ENCODE measurements around the gene SORCS3. TPM values are rescaled to one million over a fixed set of nuclear protein-coding genes. Genes with fewer than 3 reads are reported as not detected.

The SORCS3 gene
- total RNA-seq, 2 donors from 2014 or later, result not detected

DNA sequence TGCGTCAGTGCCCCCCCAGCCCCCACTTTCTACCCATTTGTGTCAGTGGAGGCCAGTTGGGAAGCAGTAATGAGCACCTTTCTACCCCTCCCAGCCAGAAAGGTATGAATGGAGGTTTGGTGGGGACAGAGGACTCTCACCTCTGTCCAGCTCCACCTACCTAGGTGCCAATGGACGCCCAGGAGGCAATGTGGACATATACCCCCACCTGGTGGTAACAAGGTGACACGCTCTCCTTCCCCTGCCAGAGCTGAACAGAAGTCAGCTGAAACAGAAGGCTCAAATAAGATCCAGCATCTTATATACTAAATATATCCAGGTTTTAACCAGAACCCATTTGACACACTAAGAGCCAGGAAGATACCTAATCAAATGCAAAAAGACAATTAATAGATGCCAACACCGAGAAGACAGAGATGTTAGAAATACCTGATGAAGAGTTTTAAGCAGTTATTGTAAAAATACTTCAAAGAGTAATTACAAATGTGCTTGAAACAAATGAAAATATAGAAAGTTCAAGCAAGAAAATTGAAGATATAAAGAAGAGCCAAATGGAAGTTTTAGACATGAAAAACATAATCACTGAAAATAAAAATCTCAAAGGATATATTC, 18.4 kb upstream of the SORCS3 start:
- no peak overlapping the region for H3K27ac ChIP-seq
- H3K4me1 ChIP-seq (ENCODE audit: control insufficient read depth in 1 of 2, low read depth in 2 of 2), result no peaks in the 10 kb centered on the region
- ATAC-seq (ENCODE audit: insufficient number of reproducible peaks, low FRiP score, low read depth) (no peak), DNase-seq (ENCODE audit: low spot score) (no peak)
- no peaks in the 10 kb centered on the region for H3K36me3 ChIP-seq
- TF ChIP-seq, protein P1, sequence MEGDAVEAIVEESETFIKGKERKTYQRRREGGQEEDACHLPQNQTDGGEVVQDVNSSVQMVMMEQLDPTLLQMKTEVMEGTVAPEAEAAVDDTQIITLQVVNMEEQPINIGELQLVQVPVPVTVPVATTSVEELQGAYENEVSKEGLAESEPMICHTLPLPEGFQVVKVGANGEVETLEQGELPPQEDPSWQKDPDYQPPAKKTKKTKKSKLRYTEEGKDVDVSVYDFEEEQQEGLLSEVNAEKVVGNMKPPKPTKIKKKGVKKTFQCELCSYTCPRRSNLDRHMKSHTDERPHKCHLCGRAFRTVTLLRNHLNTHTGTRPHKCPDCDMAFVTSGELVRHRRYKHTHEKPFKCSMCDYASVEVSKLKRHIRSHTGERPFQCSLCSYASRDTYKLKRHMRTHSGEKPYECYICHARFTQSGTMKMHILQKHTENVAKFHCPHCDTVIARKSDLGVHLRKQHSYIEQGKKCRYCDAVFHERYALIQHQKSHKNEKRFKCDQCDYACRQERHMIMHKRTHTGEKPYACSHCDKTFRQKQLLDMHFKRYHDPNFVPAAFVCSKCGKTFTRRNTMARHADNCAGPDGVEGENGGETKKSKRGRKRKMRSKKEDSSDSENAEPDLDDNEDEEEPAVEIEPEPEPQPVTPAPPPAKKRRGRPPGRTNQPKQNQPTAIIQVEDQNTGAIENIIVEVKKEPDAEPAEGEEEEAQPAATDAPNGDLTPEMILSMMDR (IDR thresholded peaks at IDR 0.05), result no peak
- no peaks in the 10 kb centered on the region for H3K27me3 ChIP-seq (replicated peaks; ENCODE audit: insufficient read depth)
- H3K9me3 ChIP-seq, result no peaks in the 10 kb centered on the region
- no peak overlapping the region for H3K4me3 ChIP-seq

DNA sequence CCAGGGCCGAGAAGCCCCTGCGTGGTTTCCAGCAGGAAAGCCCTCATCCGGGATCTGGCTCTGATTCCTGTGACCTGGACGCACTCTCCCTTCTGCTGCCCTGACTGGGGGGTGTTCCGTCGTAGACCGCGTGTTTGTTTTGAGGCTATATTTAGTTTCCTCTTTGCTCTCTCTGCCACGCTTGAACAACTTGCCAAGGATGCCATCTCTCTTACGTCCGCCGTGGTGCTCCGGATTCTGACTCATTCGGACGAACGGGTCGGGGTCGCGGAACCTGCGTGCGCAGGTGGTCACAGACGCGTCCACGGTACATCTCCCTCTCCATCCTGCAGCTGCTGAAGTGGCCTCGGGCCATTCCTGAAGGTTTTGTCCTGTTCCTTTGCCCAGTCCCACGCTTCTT, 10.4 kb upstream of the SORCS3 start:
- no peaks in the 10 kb centered on the region for H3K27me3 ChIP-seq (replicated peaks; ENCODE audit: insufficient read depth)
- ATAC-seq (ENCODE audit: insufficient number of reproducible peaks, low FRiP score, low read depth), result no peak
- DNase-seq (ENCODE audit: low spot score), result no peak
- TF ChIP-seq, protein P1 (IDR thresholded peaks at IDR 0.05), result no peak
- no peaks in the 10 kb centered on the region for H3K36me3 ChIP-seq
- H3K9me3 ChIP-seq, result no peaks in the 10 kb centered on the region
- no peak overlapping the region for H3K4me3 ChIP-seq
- H3K4me1 ChIP-seq (ENCODE audit: control insufficient read depth in 1 of 2, low read depth in 2 of 2), result no peaks in the 10 kb centered on the region
- H3K27ac ChIP-seq, result no peak overlapping the region

DNA sequence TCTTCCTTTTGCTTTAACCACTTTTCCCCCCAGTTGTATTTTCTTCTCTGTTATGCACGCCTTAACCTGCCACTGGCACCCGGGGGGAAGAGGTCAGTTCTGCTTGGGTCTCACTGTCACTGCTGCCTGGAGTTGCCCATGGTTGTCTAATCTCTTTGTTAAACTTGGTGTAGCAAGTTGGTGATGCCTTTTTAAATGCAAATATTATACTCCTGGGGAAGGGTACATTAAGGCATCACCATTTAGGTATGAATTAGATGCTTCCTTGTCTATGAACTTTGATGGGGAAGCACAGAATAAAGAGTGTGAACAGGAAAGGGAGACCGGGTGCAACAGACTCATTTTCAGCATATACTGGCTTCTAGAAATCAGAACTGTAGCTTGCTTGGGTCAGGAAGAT, 9.1 kb upstream of the SORCS3 start:
- Histone ChIP-seq H3K36me3 (no peaks in the 10 kb centered on the region), H3K4me3 (no peak overlapping the region), H3K27ac (no peak overlapping the region), H3K4me1 (ENCODE audit: control insufficient read depth in 1 of 2, low read depth in 2 of 2) (no peaks in the 10 kb centered on the region), H3K9me3 (no peaks in the 10 kb centered on the region), H3K27me3 (replicated peaks; ENCODE audit: insufficient read depth) (no peaks in the 10 kb centered on the region)
- TF ChIP-seq, protein P1 (IDR thresholded peaks at IDR 0.05), result no peak
- ATAC-seq (ENCODE audit: insufficient number of reproducible peaks, low FRiP score, low read depth) (no peak), DNase-seq (ENCODE audit: low spot score) (no peak)

DNA sequence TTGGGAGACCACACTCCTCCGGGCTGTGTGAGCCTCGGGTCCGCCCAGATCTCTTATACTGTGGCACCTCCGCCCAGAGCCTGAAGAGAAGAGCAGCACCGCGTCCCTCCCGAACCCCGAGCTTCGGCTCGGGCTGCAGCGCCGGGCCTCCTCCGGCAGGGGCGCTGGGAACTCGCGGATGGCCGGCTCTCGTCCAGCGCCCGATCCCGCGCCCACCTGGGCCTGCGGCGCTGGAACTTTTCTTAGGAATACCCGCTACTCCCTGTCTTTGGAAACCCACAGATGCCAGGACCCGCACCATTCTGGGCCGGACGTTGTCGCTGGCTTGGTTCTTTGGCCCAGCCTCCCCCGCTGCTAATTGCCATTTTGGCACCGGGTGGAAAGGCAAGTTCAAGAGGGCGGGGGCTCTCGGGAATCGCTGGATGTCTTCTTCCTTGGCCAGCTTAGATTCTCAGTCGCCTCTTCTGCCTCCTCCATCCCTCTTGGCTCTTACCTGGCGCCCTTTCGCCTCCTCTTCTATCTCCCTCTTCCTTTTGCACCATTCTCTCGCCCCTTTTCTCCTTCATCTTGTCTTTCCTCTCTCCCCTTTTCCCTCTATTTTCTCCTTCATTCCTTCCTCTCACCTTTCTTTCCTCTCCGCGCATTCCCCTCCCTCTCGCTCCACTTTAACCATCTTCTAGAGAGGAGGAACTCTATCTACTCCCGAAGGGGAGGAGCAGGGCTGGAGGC, 2.1 kb upstream of the SORCS3 start:
- no peak for ATAC-seq (ENCODE audit: insufficient number of reproducible peaks, low FRiP score, low read depth)
- Histone ChIP-seq H3K9me3 (no peaks in the 10 kb centered on the region), H3K27ac (no peak overlapping the region), H3K4me1 (ENCODE audit: control insufficient read depth in 1 of 2, low read depth in 2 of 2) (peaks cover 0 to 7% of the 10 kb centered on the region in 2 donors), H3K4me3 (no peak overlapping the region), H3K27me3 (replicated peaks; ENCODE audit: insufficient read depth) (no peaks in the 10 kb centered on the region), H3K36me3 (no peaks in the 10 kb centered on the region)
- DNase-seq (ENCODE audit: low spot score), result no peak
- TF ChIP-seq, protein P1 (IDR thresholded peaks at IDR 0.05), result no peak

DNA sequence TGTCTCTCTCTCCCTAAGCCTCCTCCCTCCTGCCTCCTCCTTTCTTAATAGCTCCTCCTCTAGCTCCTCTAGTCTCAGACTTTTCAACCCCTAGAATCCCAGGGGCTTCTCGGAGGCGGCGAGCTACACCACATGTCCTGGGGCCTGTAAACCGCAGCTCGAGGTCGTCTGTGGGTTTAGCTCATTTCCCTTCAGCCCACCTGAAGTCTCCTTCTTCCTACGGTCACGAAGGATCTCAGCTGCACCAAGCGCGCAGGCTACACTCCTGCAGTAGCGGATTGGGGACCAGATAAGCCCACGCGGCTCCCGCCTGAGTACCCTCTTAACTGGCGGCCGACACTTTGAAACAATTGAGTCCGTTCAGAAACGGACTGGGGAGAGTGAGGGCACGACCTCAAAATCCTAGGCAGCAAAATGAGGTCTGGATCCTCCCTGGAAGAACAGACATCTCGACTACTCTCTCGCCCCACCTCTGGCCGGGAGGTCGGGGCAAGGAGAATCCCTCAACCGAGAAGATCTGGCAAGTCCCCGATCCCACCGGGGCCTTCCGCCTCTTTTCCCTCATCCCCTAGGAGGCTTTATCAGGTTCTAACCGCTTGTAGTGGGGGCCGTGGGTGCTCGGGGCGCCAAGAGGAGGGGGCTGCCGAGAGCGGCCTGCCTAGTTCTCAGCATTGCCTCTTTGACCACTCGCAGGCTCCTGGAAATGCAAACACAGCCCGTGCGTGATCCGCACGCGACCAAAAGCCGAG, 1.3 kb upstream of the SORCS3 start:
- Histone ChIP-seq H3K9me3 (no peaks in the 10 kb centered on the region), H3K4me3 (no peak overlapping the region), H3K4me1 (ENCODE audit: control insufficient read depth in 1 of 2, low read depth in 2 of 2) (peaks cover 0 to 7% of the 10 kb centered on the region in 2 donors), H3K27ac (no peak overlapping the region), H3K27me3 (replicated peaks; ENCODE audit: insufficient read depth) (no peaks in the 10 kb centered on the region), H3K36me3 (no peaks in the 10 kb centered on the region)
- DNase-seq (ENCODE audit: low spot score) (no peak), ATAC-seq (ENCODE audit: insufficient number of reproducible peaks, low FRiP score, low read depth) (no peak)
- TF ChIP-seq, protein P1 (IDR thresholded peaks at IDR 0.05), result no peak

Measured in thoracic aorta (tissue), 2 donors.